GM19023 (cell line): ENCODE measurements around the gene AKR1B1.

Experiments
- ATAC-seq: cut with Tn5 transposase; IDR thresholded peaks from one replicate; pipeline ENCODE4 v1.9.1; 2021; ENCODE audit warnings: mild to moderate bottlenecking, moderate library complexity; ENCODE audit not compliant: unreplicated experiment

Gene AKR1B1

DNA sequence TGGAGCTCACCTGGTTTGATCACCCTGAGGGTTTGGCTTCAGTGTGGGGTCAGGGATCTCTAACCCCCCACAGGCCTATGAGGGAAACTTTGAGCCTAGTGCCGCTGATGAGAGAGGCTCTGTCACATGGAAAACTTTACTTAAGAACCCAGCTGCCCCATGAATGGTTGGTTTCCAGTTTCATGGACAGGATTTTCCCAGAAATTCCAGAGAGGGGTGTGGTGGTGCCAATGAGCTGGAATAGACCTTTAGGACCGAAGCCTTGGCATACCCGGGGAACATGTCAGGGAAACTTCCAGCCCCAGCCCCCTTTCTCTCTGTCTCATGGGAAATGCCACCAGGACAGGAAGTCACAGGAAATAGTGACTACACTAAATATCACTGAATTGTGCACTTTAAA is 36.9 kb downstream of the AKR1B1 start:
- ATAC-seq: no peak

DNA sequence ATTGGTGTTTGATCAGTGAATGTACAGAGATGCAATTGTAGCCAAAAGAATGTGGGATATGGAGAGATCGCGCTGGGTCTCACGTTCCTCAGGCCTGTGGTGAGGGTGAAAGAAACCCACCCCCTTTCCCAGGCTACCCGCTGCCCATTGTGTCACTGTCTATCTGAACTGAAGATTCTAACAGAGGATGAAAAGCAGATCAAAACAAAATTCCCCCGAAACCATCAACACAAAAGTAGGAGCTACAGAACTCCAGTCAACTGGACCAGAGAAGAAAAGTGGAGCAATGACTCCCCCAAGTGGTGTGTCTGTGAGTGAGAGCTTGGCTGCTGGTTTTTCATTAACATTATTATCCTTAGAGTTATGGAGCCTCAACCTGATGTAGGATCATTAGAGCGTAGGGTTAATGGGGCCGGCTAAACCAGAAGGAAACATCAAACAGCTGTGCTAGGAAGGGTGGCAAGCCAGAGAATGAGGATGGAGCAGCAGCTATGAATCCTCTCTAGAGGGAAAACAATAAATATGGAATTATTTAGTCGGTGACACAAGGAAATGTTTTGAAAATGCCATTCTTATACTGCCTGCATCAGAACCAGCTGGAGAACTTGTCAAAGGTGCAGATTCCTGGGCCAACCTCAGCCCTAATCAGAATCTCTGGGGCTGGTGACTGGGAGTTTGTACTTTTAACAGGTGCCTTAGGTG is 38.3 kb downstream of the AKR1B1 start:
- ATAC-seq: no peak

DNA sequence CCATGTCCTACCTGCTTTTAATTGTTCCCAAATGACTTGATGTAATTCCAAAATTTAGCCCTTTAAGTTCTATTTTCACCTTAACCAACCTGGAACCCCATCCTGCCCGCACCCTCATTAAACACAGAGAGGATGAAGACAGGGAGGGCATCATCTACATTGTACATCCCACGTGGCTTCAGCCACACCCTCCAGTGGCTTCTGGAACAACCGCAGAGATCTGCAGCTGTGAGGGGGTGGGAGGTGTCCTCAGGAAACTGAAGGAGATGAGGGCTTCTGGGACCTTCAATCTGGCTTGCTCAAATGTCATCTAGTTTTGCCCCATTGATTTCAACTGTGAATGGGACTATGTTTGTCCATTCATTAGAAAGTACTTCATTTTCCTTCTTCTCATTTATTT is 39.0 kb downstream of the AKR1B1 start:
- ATAC-seq: no peak

DNA sequence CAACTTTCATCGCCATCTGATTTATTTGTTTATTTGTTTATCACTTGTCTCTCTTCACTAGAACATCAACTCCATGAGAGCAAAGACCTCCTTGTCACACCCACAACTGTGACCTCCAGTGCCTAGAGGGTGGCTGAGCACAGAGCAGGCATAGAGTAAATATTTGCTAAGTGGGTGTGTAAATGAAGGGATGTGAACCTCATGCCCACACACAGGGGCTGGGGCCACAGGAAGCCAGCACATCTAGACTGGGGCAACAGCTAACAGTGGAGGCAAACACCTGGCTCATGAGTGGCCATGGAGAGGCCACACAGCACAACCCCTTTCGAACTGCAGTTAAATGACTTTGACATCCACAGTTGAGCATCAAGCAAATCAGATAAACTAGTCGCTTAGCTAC is 39.8 kb downstream of the AKR1B1 start:
- no peak for ATAC-seq

DNA sequence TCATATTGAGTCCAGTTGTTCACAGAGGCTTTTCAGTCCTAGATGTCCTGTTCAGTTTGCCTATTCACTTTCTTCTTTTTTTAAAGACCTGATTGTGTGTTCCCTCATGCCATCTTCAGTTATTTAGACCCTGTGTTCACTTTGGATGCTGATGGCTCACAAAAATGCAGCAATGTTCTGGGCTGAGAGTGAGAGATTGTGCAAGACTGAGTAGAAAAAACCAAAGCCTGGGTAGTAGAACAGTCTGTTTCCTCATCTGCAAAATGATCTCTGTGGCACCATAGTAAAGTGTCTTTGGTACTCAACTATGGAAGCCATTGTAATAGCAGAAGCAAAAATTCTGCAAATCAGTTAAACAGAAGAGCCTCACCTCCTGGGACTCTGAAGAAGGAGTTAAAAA is 43.2 kb downstream of the AKR1B1 start:
- ATAC-seq: no peak

DNA sequence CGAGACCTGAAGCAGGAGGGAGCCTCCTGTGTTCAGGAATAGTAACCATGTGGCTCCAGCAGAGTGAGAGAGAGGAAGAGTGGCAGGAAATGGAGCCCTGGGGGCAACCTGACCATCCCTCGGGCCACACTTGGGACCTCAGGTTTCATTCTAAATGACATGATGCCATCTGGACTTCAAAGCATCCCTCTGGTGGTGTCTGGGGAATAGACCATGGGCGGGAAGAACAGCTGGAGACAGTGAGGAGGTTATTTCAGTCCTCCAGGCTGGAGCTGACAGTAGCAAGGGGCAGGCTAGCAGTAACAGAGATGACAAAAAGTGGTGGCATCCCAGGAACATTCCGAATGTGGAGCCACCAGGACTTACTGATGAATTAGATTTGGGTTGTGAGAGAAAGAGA is 44.8 kb downstream of the AKR1B1 start:
- no peak for ATAC-seq

DNA sequence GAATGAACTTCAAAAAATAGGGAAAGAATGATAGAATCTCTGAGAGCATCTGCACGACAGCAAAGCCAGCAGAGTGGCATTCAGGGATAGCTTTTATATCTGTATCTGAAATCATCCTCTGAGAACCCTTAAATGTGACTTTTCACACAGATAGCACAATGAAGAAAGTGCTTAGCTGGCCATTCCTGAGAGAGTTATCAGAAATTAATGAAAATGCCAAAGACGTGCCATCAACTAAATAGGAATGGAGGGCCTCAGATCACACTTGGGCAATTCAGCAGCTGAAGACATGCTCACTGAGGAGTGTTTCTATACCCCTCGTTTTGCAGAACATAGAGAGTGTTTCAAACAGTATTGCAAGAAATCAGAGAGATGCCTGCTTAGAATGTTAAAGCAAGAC is 51.6 kb downstream of the AKR1B1 start:
- no peak for ATAC-seq

DNA sequence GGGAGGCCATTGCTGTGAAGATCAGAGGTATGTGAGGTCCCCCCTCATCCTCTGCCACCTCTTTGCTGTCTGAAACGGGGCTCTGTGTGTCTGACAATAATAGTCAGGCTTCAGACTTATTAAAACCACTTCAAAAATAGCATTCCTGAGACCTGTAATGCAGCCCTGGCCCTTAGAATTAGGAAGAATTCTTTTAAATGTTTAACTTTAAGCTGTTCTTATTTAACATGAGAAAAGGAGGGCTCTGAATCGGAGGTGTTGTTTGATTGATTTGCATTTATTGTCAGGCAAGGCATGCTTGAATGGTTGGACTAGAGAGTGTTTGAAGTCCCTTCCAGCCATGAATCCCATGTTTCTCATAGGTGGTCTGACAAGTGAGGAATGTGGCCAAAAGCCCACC is 52.5 kb downstream of the AKR1B1 start:
- ATAC-seq: no peak

DNA sequence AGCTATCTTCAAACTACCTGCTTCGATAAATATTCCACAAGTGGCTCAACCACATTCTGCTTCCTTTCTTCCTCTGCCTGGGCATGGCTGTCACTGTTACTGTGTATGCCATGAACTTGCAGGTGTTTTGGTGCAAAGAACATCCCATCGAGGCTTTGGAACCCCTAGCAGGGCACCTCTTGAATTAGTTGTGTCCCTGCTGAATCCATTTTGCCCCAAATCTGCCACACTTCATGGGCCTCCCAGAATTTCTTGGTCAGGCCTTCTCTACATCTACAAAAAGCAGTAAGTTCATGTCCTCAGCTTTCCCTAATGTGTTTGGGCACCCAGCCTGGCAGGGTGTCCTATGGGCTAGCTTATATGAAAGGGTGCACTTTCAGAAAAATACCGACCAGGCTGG is 53.6 kb downstream of the AKR1B1 start:
- no peak for ATAC-seq

DNA sequence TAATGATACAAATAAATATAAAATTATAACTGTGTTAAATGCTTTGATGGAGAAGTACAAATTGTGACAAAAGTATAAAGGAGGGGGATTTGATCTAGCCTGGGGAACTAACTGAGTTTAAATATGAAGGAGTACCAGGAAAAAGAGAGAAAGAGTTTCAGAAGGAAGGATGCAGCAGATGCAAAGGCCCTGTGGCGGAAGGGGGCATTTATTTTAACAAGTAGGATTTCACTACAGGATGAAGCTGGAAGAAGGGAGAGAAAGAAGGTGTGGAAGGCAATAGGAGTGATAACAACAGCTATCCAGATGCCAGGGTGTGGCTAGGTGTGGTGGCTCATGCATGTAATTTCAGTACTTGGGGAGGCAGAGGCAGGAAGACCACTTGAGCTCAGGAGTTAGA is 55.8 kb downstream of the AKR1B1 start:
- no peak for ATAC-seq

DNA sequence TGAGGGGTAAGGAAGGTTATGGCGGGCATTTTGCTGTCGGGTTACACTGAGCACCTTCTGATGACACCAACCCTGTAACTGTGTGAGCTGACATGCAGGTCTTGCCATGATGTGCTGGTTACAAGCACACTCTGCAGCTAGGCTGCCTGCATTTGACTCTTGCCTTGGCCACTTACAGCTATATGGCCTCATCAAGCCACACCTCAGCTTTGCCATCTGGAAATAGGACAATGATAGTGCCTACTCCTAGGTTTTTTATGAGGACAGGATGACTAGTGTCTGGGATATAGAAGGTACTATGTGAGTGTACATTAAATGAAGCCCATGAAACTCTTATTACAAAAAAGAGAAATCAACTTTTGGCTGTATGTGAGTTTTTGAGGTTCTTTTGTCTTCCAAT is 58.0 kb downstream of the AKR1B1 start:
- no peak for ATAC-seq

DNA sequence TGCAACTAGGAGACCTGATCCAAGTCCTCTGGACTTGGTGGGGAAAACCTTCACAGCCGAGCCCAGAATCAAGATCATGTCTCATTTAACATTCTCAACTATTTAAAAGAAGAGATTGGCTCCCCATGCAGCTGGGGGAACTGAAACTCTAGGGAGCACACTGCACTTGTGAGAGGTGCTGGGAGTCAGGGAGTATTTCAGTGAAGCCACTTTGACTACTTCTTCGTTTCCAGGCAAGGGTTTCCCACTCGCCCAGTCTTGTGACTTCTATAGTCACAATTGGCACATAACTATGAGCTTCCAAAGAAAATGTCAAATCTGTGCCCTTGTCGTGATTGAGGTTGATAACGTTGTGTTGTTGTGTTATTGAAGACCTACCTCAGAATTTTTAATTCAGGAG is 62.9 kb downstream of the AKR1B1 start:
- no peak for ATAC-seq

DNA sequence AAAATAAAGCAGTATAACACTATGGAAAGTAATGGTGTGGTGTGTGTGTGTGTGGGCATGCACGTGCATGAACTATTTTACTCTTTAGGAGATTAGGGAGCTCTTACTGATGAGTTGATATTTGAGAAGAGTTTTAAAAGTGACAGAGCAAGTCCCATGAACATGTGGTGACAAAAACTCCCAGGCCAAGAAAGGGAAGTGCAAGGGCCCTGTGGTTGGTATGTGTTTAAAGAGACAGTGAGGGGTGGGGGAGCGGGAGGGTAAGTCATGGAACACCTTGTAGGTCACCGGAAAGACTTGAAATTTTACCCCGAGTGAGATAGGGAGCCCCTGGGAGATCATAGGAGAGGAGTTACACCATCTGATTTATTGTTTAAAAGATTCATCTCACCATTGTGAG is 63.3 kb downstream of the AKR1B1 start:
- ATAC-seq: no peak

DNA sequence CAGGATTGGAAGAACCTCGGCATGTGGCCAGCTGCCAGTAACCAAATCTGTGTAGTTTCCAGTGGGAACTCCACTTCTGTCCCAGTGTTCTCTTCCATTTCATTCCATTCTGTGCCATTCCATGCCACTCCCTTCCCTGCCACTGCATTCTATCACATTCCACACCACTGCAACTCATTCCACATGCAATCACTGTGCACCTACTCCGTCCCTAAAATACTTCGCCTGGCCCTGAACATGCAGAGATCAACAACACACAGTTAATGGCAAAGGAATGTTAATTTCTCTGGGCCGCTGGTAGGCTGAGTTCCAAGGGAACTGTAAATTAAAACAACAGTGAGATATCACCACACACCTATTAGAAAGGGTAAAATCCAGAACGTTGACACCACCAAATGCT is 64.8 kb downstream of the AKR1B1 start:
- ATAC-seq: no peak
